COLO668 (cell line): ENCODE results near the gene MRPL24.
"Not testable (repeated sequence)": the region's sequence is repeated elsewhere in the genome, so short reads cannot be mapped to it uniquely, and the experiment has no call there.

ENCODE experiments used
- DNase-seq: peaks from one replicate; lab custom pipeline; 2025; ENCODE audit not compliant: unreplicated experiment; lab: John Stamatoyannopoulos, UW

MRPL24 gene

DNA sequence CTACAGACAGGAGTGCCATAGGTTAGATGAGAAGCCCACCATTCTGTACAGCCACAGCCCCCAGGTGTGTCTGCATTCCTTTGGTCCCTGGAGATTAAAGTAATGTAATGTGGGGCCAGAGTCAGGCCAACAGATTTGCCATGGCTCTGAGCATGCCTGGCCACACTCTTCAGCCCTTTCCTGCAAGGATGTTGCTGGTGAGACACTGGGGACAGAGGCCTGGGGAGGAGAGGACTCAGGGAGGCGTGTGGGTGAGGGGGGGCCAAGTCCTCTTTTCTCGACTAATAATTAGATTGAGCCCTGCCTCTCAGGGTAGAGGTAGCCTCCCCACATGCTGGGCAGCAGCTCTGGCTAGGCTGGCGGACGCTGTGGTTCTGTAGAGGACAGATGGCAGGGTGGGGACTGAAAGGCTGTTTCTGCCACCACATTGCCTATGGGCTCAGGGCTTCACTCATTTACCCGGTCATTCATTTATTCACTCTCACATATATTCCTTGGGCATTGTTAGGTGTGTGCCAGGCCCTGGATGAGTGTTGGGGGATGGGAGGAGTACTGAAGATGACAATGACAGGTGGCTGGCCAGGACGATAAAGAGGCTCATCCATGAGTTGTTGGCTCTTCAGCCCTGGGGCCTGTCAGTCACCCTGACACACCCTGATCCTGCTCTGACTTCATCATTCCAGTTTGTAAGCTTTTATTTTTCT is 19.4 kb upstream of the MRPL24 start:
- peak; percentile 33 for DNase-seq

DNA sequence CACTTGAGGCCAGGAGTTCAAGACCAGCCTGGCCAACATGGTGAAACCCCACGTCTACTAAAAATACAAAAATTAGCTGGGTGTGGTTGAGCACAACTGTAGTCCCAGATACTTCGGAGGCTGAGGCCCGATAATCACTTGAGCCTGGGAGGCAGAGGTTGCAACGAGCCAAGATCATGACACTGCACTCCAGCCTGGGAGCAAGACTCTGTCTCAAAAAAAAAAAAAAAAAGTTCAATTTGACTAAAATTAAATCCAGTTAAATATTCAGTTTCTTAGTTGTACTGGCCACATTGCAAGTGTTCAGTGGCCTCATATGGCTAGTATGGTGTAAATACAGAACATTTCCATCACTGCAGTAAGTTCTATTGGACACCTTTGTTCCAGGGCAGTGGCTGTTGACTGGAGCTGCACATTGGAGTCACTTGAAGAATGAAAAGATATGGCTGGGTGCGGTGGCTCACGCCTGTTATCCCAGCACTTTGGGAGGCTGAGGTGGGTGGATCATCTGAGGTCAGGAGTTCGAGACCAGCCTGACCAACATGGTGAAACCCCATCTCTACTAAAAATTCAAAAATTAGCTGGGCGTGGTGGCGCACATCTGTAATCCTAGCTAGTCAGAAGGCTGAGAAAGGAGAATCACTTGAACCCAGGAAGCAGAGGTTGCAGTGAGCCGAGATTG is 16.8 kb upstream of the MRPL24 start:
- not testable (repeated sequence) for DNase-seq

DNA sequence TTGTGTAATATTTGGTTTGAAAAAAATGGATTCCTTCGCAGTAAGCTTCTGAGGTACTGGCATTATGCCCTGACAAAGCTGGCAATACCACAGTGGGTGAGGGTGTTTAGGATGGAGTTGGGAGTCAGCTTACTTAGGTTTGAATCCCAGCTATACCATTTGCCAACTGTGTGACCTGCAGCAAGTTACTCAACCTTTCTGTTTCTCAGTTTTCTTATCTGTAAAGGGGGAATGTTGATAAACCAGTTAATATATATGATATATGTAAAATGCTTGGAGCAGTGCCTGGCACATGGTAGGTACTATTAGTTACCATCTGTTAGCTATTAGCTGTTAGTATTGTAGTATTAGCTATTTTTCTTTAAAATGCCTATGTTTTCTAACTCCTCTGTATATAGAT is 15.5 kb upstream of the MRPL24 start:
- no peak for DNase-seq

DNA sequence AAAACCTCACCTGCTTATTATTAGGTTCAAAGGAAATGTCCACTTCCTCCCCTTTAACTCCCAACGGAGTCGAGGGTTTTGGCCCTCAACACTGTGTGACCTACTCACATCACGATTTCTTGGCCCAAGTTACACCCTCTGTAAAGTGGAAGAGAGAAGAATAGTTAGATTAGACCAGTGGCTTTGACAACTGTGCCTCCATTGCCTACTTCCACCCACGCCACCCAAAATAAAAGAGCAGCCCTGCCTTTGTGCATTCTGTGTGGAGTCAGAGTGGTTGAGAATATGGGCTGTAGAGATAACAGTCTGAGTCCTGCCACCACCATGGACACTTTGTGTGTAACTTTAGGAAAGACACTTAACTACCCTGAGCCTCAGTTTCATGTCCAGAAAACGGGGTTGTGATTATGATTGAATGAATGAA is 14.7 kb upstream of the MRPL24 start:
- DNase-seq: no peak

DNA sequence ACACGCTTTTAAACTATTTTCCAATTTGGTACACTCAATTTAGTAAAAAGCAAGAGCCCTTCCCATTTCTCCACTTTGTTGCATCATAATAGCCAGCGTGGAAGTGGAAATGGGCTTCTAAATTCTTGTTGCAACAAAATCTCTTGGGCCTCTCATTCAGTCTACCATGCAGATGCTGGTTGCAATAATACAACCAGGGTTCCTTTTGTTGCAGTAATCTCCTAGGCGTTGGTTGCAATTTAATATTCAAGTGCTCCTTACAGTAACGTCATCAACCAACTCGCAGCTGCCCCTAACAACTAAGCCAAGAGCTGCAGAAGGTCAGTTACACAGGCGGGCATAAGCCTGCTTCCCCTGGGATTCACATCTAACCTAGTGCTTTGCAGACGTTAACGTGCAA is 13.3 kb upstream of the MRPL24 start:
- no peak for DNase-seq

DNA sequence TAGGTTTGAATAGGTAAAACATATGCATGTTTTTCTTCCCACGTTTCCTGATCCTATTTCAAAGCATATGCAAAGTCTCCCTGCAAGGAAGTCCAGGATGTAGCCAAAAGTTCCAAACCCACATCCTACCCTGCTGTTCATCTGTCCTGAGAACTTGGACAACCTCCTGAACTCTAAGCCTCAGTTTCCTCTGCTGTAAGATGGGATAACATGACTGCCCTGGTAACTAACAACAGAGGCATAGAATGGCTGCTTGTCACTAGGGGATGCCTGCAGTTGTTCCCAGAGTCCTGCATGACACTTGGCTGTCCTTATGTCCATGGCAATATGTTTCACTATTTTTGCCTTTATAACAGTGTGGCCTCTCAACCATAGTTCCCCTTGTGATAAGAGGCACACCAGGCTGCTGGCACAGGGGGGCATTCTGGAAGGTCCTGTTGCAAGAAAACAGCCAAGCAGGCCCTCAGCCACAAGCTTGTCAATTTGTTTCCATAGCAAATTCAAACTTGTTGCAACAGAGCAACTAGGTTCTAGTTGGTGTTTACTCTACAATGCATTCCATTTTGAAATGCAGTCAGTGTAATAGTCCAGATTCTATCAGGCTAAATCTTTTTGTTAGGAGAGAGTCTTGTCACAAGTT is 12.1 kb upstream of the MRPL24 start:
- no peak for DNase-seq

DNA sequence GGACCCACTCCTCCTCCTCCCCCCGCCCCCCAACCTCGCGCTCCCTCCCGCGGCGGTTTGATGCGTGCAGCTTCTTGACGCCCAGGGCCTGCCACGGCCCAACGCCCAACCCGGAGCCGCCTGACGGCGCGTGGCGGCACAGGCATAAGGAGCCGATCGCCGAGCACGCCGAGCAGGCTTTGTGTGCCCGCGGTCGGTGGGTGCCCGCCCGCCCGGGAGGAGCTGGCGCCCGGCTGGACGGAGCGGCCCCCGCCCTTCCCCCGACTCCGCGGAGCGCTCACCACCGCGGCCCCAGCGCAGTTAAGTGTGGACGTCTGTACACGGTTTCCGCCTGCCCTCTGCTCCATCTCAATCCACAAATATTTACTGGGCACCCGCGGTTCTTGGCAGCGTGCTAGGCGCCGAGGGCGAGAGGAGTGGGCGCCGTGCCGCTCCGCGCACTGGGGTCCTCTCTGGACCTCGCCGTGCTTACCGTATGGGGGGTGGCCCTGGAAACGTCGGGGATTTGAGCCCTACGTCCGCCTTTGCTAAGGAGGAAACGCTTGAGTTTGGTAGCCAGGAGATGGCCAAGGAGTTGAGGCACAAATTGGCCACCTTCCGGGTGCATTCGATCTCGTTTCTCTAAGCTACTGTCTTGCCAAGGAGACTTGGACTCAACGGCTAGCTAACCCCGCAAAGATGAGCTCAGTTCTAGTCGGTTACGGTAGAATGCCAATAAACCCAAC is 11.0 kb upstream of the MRPL24 start:
- DNase-seq: peak; percentile 99

DNA sequence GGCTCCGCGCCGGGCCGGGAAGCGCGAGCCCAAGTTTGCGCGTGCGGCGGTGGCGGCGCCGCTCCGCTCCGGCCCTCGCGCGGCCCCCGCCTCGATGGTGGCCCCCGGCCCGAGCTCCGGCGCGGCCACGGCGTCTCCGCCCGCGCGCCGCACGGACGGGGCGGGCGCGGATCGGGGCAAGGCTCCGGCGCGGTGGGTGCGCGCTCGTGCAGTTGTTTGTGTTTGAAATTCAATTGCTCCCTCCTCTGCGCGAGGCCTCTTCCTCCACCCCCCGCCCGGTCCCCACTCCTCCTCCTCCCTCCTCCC is 10.5 kb upstream of the MRPL24 start, which contains the start of gene HDGF:
TSS of gene HDGF (minus strand) at position 225 of the 306 bp plus-strand sequence. CDS start 246 bp downstream, outside the sequence.
- DNase-seq: no peak

DNA sequence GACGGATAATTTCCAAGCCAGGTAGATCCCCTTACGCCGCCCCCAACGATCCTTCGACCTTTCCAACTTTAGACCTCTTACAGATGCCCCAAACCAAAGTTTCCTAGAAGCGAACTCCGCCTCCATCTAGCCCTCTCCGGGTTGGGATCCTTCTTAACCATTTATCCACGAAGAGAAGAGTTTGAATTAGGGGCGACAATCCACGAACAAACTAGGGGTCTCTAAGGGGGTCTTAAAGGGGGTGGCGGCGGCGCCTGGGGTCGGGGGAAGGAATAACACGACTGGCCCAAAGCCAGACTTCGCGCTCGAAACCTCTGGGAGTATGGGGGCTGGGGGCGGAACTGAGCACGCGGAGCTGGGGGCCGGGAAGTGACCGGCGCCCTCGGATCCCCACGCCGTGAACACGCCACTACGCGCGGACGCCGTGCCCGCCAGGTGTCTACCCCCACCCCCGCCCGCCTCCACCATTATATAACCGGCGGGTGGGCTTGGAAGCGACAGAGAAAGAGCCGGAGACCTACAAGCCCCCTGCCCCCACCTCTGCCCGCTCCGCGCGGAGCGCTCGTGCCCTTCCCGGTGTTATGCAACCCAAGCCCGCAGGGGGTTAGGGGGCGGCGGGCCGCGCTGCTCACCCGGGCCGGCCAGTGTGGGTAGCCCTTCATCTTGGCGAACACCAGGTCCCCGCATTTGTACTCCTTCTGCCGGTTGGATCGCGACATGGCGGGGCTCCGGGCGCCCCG is 10.0 kb upstream of the MRPL24 start:
- peak; percentile 79 for DNase-seq

DNA sequence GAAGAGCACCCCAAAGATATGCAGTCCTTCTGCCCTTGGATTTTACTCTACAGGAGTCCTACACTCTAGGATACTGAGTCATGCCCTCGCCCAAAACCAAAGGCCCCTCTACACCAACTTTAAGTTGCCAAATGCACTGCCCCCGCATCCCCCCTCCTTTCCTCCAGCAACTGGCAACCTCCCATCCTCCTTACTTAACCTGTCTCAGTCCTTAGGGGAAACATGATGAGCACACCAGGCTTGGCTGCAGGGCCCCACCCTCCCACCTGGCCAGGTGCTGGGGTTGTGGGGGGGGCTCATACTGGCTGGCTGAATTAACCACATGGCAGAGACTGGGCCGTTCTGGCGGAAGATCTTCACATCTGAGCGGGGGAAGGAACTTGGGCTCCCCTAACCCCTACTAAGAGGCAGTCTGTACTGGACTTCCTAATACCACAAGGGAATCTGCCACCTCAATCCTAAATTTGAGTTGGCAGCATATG is 9.3 kb upstream of the MRPL24 start:
- peak; percentile 83 for DNase-seq

DNA sequence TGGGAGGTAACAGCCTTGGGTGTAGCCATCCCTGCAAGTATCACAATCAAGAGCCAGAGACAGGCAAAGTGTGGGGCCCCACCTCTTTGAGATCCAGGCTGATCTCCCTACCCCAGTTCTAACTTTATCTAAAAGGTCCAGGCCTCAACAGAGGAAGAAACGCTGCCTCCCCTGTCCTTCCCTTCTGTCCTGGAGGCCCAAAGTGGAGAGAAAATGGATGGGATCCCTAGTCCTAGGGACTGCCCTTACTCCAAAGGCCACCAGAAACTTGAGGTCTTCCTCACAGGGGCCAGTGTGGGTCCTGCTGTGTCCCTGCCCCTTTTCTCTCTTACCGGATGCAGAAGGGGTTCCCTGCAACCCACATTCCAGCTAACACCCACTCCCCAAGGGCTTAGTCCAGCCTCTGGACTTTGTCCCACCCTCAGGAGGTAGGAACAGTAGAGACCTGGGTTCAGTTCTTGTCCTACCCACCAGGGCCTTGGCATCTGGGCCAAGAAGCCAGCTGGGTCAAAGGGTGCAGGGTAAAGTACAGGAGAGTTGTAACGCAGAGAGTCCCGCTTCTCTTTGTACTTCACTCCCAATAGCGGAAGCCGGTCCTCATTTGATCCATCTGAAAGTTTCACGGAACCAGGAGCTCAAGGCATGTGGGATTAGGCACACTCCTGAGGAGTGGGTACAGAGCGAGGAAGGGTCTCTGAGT is 8.7 kb upstream of the MRPL24 start:
- no peak for DNase-seq

DNA sequence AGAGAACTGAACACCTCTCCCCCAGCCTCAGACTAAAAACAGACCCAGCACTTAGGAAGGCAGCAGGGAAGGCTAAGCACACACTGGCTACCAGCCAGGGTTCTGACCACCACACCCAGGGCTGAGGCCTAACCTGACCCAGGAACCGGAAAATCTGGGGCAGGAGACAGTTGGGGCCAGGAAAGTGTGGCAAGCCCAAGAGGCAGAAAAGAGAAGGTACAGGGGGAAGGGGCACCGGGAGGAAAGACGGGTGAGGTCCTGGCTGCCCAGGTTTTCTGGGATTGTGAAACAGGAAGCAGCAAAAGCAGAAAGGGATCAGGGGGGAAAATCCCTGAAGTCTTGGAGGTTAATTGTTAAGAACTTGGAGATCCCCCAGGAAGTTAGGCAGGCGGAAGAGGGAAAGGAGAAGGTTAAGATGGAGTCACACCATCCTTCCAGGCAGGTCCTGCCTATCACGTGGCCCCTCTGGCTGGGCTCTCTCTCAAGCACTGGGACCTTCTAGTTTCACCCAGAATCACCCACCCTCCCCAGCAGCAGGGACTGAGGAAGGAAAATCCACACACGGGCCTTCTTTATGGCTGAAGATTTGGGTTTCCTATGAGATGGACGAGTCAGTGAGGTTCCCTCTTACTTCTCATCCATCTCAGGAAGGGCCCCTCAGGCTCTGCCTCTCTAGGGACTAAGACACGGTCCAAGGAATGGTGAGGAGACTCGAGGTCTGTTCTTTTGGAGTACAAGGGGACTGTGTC is 8.0 kb upstream of the MRPL24 start:
- DNase-seq: peak; percentile 40

DNA sequence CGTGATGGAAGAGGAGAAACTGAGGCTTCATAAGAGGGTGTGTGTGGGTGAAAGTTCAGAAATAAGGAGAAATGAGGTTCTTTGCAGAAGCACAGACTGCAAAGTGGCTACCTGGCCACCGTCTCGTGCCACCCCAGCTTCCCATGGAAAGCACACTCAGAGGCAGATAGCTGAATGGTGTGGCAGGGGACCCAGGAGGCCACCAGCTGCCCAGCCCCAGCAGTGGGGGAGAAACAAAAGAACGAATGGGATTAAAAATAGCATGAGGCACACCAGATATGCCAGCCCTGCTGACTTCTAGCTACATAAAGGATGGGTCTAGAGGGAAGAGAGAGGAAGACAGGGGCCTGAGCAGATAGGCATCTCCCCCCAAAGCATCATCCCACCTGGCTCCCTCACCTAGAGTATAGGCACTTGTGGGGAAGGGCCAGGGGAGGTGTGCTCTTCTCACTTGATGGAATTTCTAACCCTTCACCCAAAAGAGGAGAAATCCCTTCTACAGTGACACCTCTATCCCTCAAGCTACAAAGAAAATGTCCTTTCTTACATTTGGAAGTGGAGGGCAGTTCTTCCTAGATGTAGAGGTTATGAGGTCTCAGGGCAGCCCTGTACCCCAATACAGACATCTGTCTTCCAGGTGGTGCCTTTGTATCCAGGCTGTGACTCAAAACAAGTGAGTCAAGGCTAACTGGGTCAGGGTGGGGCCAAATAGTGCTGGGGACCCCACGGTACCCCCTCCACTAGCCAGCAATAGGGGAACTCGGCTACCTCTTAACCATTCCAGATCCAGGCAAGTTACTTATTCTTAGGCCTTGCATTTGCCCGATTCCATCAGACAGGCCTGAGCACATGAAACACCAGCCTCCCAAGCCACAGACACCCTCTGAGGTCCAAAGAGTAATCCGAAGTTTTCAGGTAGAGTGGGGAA is 7.1 kb upstream of the MRPL24 start:
- DNase-seq: no peak

DNA sequence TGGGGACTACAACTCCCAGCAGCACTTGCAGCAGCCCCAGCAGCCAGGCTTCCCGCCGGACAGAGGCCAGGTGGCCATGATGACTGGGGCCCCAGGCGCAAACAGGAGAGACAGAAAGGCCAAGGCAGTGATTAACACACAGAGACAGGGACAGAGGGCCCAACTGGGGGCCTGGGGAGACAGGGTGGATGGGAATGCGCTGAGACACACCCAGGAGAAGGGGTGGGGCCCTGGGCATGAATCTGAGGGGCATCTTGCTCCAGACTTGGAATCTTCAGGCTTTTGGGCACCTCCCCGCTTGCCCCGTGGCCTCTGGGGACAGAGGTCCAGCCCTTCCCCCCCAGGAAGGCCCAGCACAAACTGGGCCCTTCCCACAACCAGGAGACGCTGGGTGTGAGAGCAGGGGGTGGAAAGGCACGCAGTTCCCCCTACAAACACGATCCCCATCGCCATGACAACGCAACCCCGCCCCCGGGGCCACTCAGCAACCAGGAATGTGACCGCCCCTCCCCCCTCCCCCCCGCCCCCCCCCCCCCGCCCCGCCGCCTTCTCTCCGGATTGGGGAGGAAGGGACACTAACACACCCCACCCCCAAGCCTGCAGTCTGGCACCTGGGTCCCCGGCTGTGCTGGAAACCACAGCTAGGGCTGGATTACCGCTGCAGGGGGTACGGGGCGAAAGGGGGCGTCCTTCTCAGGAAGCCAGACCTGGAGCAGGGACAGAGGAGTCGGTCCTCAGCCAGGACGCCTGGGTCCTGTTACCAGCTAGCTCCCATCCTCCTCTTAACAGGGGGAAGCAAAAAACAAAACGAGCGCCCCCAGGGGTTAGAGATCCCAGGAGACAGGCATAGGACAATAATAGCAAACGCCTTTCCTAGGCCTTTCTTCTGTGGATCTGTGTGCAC is 6.1 kb upstream of the MRPL24 start:
- peak; percentile 90 for DNase-seq

DNA sequence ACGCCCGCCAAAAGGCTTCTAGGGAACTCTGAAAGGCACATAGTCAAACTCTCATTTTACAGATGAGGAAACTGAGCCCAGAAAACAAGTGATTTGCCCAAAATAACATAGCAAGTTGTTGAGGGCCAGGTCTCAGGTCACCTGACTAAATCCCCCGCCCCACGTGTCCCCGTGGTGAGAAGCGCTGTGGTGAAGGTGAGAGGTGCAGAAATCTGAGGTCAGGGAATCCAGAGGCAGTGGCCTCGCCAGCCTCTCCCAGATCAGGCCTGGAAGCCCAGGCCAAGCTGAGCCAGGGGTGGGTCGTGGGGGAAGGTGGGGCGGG is 5.5 kb upstream of the MRPL24 start:
- no peak for DNase-seq

DNA sequence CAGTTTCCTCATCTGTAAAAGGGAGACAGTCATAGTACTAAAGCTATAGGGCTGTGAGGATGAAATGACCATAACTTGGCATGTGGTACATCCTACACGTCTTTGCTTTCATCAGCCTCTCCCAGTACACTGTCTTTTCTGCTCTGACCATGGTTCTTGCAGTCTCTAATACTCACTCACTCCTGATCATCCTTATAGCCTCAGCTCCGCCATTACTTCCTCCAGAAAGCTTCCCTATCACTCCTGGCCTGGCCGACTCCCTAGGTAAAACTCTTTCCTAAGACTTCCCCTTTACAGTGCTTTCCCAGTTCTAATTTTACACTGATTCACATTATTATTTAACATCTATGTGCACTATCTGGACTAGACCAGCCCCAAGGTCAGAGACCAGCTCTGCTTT is 5.0 kb upstream of the MRPL24 start:
- DNase-seq: no peak

DNA sequence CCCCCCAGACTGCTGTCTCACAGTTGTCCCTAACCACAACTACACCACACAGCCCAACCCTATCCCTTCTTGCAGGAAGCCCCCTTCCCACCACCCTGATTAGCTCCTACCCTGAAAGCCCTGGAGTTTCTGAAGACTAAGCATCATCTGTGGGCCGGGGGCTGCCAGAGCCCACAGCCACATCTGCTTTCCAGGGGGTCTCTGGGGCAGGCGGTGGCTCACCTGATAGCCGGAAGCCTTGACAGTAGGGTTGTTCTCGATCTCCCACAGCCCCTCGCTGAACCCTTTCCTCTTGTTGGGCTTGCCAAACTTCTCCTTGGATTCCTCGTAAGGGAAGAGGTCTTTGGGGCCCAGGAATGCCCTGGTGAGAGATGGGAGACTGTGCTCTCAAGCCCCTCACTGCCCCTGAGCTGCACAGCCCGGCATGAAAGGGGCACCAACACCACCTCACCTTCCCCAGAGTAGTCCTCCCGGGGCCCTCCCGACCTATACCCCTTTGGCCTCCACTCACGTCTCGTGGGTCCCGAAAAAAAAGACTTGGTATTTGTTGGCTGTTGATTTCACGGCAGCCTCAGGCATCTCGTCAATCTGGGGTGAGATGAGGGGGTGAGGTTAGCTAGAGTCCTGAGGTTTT is 4.0 kb upstream of the MRPL24 start:
- no peak for DNase-seq
